Suprapubic skin (tissue), 4 donors: ENCODE results near the gene COMMD1. TPM values are rescaled to one million over a fixed set of nuclear protein-coding genes. Genes with fewer than 3 reads are reported as not detected.

Experiments used
- DNase-seq, 2 donors: peaks; one replicate each; pipeline ENCODE4 v3.0.0-alpha.2; 2019; ENCODE audit warnings: low spot score in 2 of 2
- H3K27ac ChIP-seq: fragments of 200-600 bp; sonication (generic); one replicate; pipeline ENCODE4 v1.5.1; 2019
- H3K27me3 ChIP-seq: fragments of 200-600 bp; sonication (generic); one replicate; pipeline ENCODE4 v1.5.1; 2019
- H3K36me3 ChIP-seq: fragments of 200-600 bp; sonication (generic); one replicate; pipeline ENCODE4 v1.5.1; 2019
- H3K4me1 ChIP-seq: fragments of 200-600 bp; sonication (generic); one replicate; pipeline ENCODE4 v1.5.1; 2019
- H3K4me3 ChIP-seq: fragments of 200-600 bp; sonication (generic); one replicate; pipeline ENCODE4 v1.5.1; 2019; ENCODE audit warnings: mild to moderate bottlenecking
- H3K9me3 ChIP-seq: fragments of 200-600 bp; sonication (generic); one replicate; pipeline ENCODE4 v1.5.1; 2019
- EP300 ChIP-seq: sonication (generic); formaldehyde crosslinking; IDR thresholded peaks from one replicate; pipeline ENCODE4 v1.6.1; 2017; ENCODE audit warnings: antibody characterized with exemption
- POLR2A ChIP-seq, 2 donors: fragments of 450-650 bp; IDR thresholded peaks; one replicate each; pipeline ENCODE4 v1.6.1; 2017; ENCODE audit warnings: antibody characterized with exemption in 2 of 2, mild to moderate bottlenecking in 2 of 2, moderate library complexity in 2 of 2
- POLR2AphosphoS5 ChIP-seq, 3 donors: sonication (generic); formaldehyde crosslinking; IDR thresholded peaks; one replicate each; pipeline ENCODE4 v1.6.1; 2017; ENCODE audit warnings: antibody characterized with exemption in 3 of 3
- WGBS: methylation state at CpG from one replicate; pipeline ENCODE4 v1.1.5; 2018; 5-methylcytosine and 5-hydroxymethylcytosine counted together
- total RNA-seq, 4 donors: library from RNA; depleted of rRNA; stranded (reverse); fragments of >200 nt; gene quantifications; one replicate each; pipeline ENCODE4 v1.1.0, GENCODE V29; 2016
- TF ChIP-seq, protein P1 (sequence below), 2 donors: fragments of 200-600 bp in 1 of 2; fragments of 450-650 bp in 1 of 2; sonication (generic) in 1 of 2; IDR thresholded peaks; one replicate each; pipeline ENCODE4 v1.5.1; 2016 to 2019; ENCODE audit warnings: antibody characterized with exemption in 2 of 2, mild to moderate bottlenecking in 1 of 2, moderate library complexity in 1 of 2

Gene COMMD1
- total RNA-seq, 4 donors from 2014 or later = 45.6 to 64.3 (median 57.7) TPM

DNA sequence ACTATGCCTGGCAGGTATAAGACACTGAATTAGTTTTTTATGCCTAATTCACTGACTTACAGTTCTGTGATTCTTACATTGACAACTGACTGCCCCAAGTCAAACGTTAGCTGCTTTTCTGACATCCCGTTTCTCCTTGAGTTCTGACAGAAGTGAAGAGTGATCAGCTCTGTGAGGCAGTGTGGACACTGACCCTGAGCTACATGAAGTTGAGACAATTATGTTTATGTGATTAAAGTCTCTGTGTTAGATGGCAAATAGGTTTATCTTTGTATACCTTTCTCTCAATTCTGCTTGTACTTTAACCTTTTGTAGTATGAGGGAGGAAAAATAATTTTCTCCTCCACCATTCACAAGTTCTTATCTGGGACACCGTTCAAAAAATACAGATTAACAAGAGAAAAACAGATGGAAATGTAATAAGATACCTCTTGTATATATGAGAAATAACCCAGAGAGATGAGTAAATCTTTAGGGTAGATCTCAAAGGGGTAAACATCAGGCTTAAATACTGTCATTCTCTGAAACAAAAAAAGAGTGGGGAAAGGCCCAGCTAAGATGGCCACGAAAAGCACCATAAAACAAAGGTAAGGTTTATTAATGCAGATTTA, 205.0 kb downstream of the COMMD1 start:
- no peak overlapping the region for H3K27ac ChIP-seq
- H3K4me1 ChIP-seq = peaks cover 15% of the 10 kb centered on the region
- H3K36me3 ChIP-seq = no peaks in the 10 kb centered on the region
- no peak overlapping the region for H3K4me3 ChIP-seq
- TF ChIP-seq, protein P1, sequence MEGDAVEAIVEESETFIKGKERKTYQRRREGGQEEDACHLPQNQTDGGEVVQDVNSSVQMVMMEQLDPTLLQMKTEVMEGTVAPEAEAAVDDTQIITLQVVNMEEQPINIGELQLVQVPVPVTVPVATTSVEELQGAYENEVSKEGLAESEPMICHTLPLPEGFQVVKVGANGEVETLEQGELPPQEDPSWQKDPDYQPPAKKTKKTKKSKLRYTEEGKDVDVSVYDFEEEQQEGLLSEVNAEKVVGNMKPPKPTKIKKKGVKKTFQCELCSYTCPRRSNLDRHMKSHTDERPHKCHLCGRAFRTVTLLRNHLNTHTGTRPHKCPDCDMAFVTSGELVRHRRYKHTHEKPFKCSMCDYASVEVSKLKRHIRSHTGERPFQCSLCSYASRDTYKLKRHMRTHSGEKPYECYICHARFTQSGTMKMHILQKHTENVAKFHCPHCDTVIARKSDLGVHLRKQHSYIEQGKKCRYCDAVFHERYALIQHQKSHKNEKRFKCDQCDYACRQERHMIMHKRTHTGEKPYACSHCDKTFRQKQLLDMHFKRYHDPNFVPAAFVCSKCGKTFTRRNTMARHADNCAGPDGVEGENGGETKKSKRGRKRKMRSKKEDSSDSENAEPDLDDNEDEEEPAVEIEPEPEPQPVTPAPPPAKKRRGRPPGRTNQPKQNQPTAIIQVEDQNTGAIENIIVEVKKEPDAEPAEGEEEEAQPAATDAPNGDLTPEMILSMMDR (IDR thresholded peaks at IDR 0.05) = no peak
- TF ChIP-seq EP300 = no peak
- TF ChIP-seq POLR2A (IDR thresholded peaks at IDR 0.05) = no peak
- TF ChIP-seq POLR2AphosphoS5 (IDR thresholded peaks at IDR 0.05) = no peak
- 93% methylated on average over 4 of the region's 4 CpGs for WGBS
- DNase-seq = no peak
- H3K27me3 ChIP-seq = no peaks in the 10 kb centered on the region
- H3K9me3 ChIP-seq = no peaks in the 10 kb centered on the region

DNA sequence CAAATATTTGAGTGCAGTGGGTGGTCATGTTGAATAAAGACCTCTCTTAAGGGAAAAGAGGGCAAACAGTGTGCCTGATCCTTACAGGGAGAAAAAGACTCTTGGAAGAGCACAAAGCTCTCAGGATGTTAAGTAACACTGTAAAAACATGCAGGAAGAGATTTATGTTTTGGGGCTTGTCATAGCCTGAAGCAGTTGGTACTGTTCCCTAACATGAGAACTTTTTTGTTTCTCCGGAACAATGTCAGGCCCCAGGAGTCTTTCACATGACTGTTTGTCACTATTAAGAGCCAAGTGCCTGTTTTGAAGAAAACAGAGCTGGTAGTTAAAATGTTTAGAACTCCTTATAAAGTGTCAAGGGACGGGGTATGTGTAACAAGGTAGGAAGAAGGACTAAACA, 206.7 kb downstream of the COMMD1 start:
- WGBS = 20% methylated on average over 2 of the region's 2 CpGs
- Histone ChIP-seq H3K27ac (peak overlapping the region; percentile 46), H3K9me3 (no peaks in the 10 kb centered on the region), H3K4me3 (no peak overlapping the region), H3K36me3 (no peaks in the 10 kb centered on the region), H3K4me1 (peaks cover 15% of the 10 kb centered on the region), H3K27me3 (no peaks in the 10 kb centered on the region)
- DNase-seq = no peak
- TF ChIP-seq POLR2AphosphoS5 (IDR thresholded peaks at IDR 0.05) = no peak
- TF ChIP-seq EP300 = no peak
- TF ChIP-seq, protein P1 (IDR thresholded peaks at IDR 0.05) = no peak
- no peak for TF ChIP-seq POLR2A (IDR thresholded peaks at IDR 0.05)

DNA sequence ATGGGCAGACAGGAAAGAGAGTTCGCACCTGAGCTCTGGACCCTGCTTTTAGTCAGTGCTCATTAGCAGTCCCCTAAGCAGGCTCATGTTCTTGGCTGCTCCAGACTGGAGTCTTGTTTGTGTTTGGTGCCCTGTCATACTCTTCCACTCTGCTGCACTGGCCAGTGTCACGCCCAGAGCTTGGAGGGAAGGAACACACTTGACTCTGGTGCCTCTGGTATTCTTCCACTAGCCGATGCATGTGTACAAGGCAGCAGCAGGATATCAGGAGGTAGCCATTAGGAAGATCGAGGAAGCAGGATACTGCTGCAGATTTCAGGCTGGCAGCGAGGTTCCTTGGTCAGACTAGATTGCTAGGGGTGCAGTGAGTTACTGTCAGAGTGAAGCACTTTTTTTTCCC, 209.1 kb downstream of the COMMD1 start:
- no peak overlapping the region for H3K4me3 ChIP-seq
- no peaks in the 10 kb centered on the region for H3K9me3 ChIP-seq
- no peak for DNase-seq
- H3K4me1 ChIP-seq = peaks cover 17% of the 10 kb centered on the region
- no peaks in the 10 kb centered on the region for H3K36me3 ChIP-seq
- TF ChIP-seq, protein P1 (IDR thresholded peaks at IDR 0.05) = no peak
- no peak for TF ChIP-seq EP300
- TF ChIP-seq POLR2A (IDR thresholded peaks at IDR 0.05) = no peak
- TF ChIP-seq POLR2AphosphoS5 (IDR thresholded peaks at IDR 0.05) = no peak
- H3K27me3 ChIP-seq = no peaks in the 10 kb centered on the region
- 82% methylated on average over 5 of the region's 5 CpGs for WGBS
- H3K27ac ChIP-seq = no peak overlapping the region

DNA sequence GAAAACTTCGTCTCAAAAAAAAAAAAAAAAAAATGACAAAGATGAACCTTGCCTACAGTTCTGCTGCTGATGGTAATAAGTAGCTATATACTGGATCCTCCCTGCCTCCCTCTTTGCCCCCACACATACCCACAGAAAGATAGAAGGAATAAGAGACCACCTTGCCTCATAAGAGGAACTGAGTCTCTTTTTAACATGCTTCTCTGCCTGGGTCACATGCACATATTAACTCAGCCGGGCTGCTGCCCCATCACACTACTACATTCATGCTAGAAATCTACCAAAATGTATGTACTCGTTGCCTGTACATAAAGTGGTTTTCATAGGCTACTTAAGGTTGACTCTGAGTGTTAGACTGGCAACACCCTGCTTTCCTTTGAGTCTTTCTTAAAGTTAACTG, 211.5 kb downstream of the COMMD1 start:
- no peaks in the 10 kb centered on the region for H3K9me3 ChIP-seq
- H3K36me3 ChIP-seq = no peaks in the 10 kb centered on the region
- 78% methylated on average over 3 of the region's 3 CpGs for WGBS
- H3K4me1 ChIP-seq = peaks cover 10% of the 10 kb centered on the region
- no peak for TF ChIP-seq EP300
- no peak for TF ChIP-seq POLR2A (IDR thresholded peaks at IDR 0.05)
- no peak for TF ChIP-seq POLR2AphosphoS5 (IDR thresholded peaks at IDR 0.05)
- TF ChIP-seq, protein P1 (IDR thresholded peaks at IDR 0.05) = no peak
- H3K27me3 ChIP-seq = no peaks in the 10 kb centered on the region
- no peak for DNase-seq
- H3K27ac ChIP-seq = no peak overlapping the region
- H3K4me3 ChIP-seq = no peak overlapping the region

DNA sequence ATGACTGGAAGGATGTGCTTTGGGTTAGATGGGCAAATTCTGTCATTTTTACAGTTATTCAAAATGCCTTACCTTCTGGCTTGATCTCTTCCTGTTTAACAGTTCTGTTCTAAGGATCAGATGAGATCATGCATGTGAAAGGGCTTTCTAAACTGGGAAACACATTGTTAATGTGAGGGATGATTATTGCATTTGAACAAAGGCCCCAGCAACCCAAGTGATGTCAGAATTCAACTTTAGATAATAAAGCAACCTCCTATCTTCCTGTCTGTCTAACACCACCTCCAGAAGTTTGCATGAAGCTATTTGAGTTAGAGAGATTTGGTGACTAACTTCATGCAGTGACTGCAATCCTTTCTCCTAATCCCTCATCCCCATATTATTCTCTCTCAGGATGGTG, 212.7 kb downstream of the COMMD1 start:
- Histone ChIP-seq H3K27ac (no peak overlapping the region), H3K36me3 (no peaks in the 10 kb centered on the region), H3K4me3 (no peak overlapping the region), H3K4me1 (peaks cover 5% of the 10 kb centered on the region), H3K9me3 (no peaks in the 10 kb centered on the region), H3K27me3 (no peaks in the 10 kb centered on the region)
- TF ChIP-seq POLR2A (IDR thresholded peaks at IDR 0.05) (no peak), EP300 (no peak), POLR2AphosphoS5 (IDR thresholded peaks at IDR 0.05) (no peak)
- TF ChIP-seq, protein P1 (IDR thresholded peaks at IDR 0.05) = no peak
- DNase-seq = no peak
